ENCODE results near the gene DPF3. TPM values are rescaled to one million over a fixed set of nuclear protein-coding genes. Genes with fewer than 3 reads are reported as not detected.
A peak's percentile ranks its signal among the peaks of the same experiment; 100 is the strongest.

The DPF3 gene
- total and polyA plus RNA-seq, 12 donors: 0.91 to 6.0 (median 2.9) TPM

GRCh38 chr14:72577521-72577920 is 316.4 kb downstream of the DPF3 start:
- Histone ChIP-seq H3K27ac (no peak overlapping the region), H3K9me3 (replicated peaks in 1 of 3) (no peaks in the 10 kb centered on the region), H3K27me3 (no peaks in the 10 kb centered on the region), H3K4me3 (no peak overlapping the region), H3K4me1 (replicated peaks in 1 of 2) (peaks cover 0 to 4% of the 10 kb centered on the region in 2 donors), H3K36me3 (replicated peaks in 1 of 2) (no peaks in the 10 kb centered on the region)
- 60 to 67% (median 64%) methylated on average over 5 of the region's 5 CpGs for WGBS, 4 donors
- TF ChIP-seq CTCF (IDR thresholded peaks at IDR 0.05) (no peak), POLR2A (IDR thresholded peaks at IDR 0.05) (no peak)
- intact Hi-C loops (cut with DNase I): no loop called here
- no peak for DNase-seq

- intact Hi-C loops (cut with DNase I): no loop called here
- Histone ChIP-seq H3K4me3 (no peak overlapping the region), H3K27me3 (no peaks in the 10 kb centered on the region), H3K9me3 (replicated peaks in 1 of 3) (no peaks in the 10 kb centered on the region), H3K4me1 (replicated peaks in 1 of 2) (peaks cover 0 to 4% of the 10 kb centered on the region in 2 donors), H3K36me3 (replicated peaks in 1 of 2) (no peaks in the 10 kb centered on the region), H3K27ac (no peak overlapping the region)
- no peak for DNase-seq
- TF ChIP-seq CTCF (IDR thresholded peaks at IDR 0.05): no peak
- no peak for TF ChIP-seq POLR2A (IDR thresholded peaks at IDR 0.05)
- 94 to 97% (median 94%) methylated on average over 1 of the region's 1 CpG for WGBS, 4 donors
Measured at GRCh38 chr14:72576258-72576657, 317.6 kb downstream of the DPF3 start.

GRCh38 chr14:72574715-72575114 is 319.2 kb downstream of the DPF3 start:
- intact Hi-C loops (cut with DNase I): no loop called here
- no peak for TF ChIP-seq CTCF (IDR thresholded peaks at IDR 0.05)
- TF ChIP-seq POLR2A (IDR thresholded peaks at IDR 0.05): no peak
- WGBS, 4 donors: 96 to 100% (median 99%) methylated on average over 1 of the region's 1 CpG
- Histone ChIP-seq H3K4me3 (no peak overlapping the region), H3K27ac (no peak overlapping the region), H3K9me3 (replicated peaks in 1 of 3) (no peaks in the 10 kb centered on the region), H3K27me3 (no peaks in the 10 kb centered on the region), H3K4me1 (replicated peaks in 1 of 2) (peaks cover 0 to 4% of the 10 kb centered on the region in 2 donors), H3K36me3 (replicated peaks in 1 of 2) (no peaks in the 10 kb centered on the region)
- no peak for DNase-seq

GRCh38 chr14:72573725-72574417 is 320.0 kb downstream of the DPF3 start:
- peak in 6 of 7 donors; percentile 37 to 61 (median 44) for DNase-seq
- Histone ChIP-seq H3K36me3 (replicated peaks in 1 of 2) (no peaks in the 10 kb centered on the region), H3K9me3 (replicated peaks in 1 of 3) (no peaks in the 10 kb centered on the region), H3K4me3 (no peak overlapping the region), H3K4me1 (replicated peaks in 1 of 2) (peaks cover 0 to 4% of the 10 kb centered on the region in 2 donors), H3K27me3 (no peaks in the 10 kb centered on the region), H3K27ac (peak overlapping the region in 2 of 5 donors; percentile 19 to 21)
- intact Hi-C loops (cut with DNase I): no loop called here
- TF ChIP-seq POLR2A (IDR thresholded peaks at IDR 0.05) (no peak), CTCF (IDR thresholded peaks at IDR 0.05) (no peak)
- 35 to 52% (median 47%) methylated on average over 9 of the region's 9 CpGs for WGBS, 4 donors

Small RNAs within 50 kb of the gene (small RNA-seq; reads per million reads assigned to genes)
- gene RF00019: 0 reads per million in 2 donors

Other genes starting within 250 kb of the DPF3 start
- 10 to 100 TPM; 12.4 to 19.3 (median 15.8) TPM for gene DCAF4, start 32.4 kb upstream of the DPF3 start, total RNA-seq
- gene DCAF4, start 32.4 kb upstream of the DPF3 start, polyA plus RNA-seq: 10 to 100 TPM in 2 of 3 donors, 1 to 10 TPM in 1; 7.6 to 16.1 (median 10.3) TPM
- gene ZFYVE1, start 133.0 kb upstream of the DPF3 start, total RNA-seq: 10 to 100 TPM; 18.8 to 41.3 (median 30.9) TPM
- gene ZFYVE1, start 133.0 kb upstream of the DPF3 start, polyA plus RNA-seq: 10 to 100 TPM in 1 of 3 donors, 1 to 10 TPM in 2; 8.2 to 21.6 (median 9.4) TPM
- gene RBM25, start 164.4 kb upstream of the DPF3 start, total RNA-seq: 10 to 100 TPM; 14.7 to 57.7 (median 45.2) TPM
- gene RBM25, start 164.4 kb upstream of the DPF3 start, polyA plus RNA-seq: 10 to 100 TPM; 56.5 to 95.4 (median 66.7) TPM
- gene PSEN1, start 242.4 kb upstream of the DPF3 start, total RNA-seq: 10 to 100 TPM; 43.2 to 83.8 (median 53.0) TPM
- 10 to 100 TPM; 15.7 to 55.5 (median 25.4) TPM for gene PSEN1, start 242.4 kb upstream of the DPF3 start, polyA plus RNA-seq

All from adrenal gland (tissue), 12 donors.